A673 (cell line): ENCODE data around the gene CCDC12.

ENCODE experiments used
- CTCF ChIP-seq: fragments of 300-800, 200-600 bp; sonication (generic); conservative IDR thresholded peaks from 2 replicates; pipeline ENCODE4 v1.5.1; 2017; ENCODE audit warnings: low read depth, mild to moderate bottlenecking, antibody characterized with exemption, low read length, moderate library complexity, mixed read lengths
- EZH2 ChIP-seq: fragments of 200-600 bp; sonication (generic); IDR thresholded peaks from 2 replicates; pipeline ENCODE4 v1.6.1; 2017; ENCODE audit warnings: borderline replicate concordance, low read depth, mild to moderate bottlenecking, mixed read lengths, antibody characterized with exemption, low read length; ENCODE audit not compliant: poor library complexity, severe bottlenecking

GRCh38 chr3:47008851-47009224, 32.3 kb upstream of the CCDC12 start:
- TF ChIP-seq EZH2 (no peak), CTCF (no peak)
